Glutamatergic neuron (in vitro differentiated cells): ENCODE results near the gene SLC47A2. TPM values are rescaled to one million over a fixed set of nuclear protein-coding genes. Genes with fewer than 3 reads are reported as not detected.
"Not testable (repeated sequence)": the region's sequence is repeated elsewhere in the genome, so short reads cannot be mapped to it uniquely, and the experiment has no call there.

Source experiments
- DNase-seq: peaks from one replicate; pipeline ENCODE4 v3.0.0; 2022
- H3K27ac Mint-ChIP-seq: one replicate; pipeline ENCODE4 v1.8.0; 2020; ENCODE audit warnings: mild to moderate bottlenecking, mixed read lengths, inconsistent platforms; ENCODE audit not compliant: unreplicated experiment
- H3K27me3 Mint-ChIP-seq: one replicate; pipeline ENCODE4 v1.8.0; 2020; ENCODE audit warnings: mild to moderate bottlenecking, moderate library complexity, mixed read lengths, inconsistent platforms; ENCODE audit not compliant: unreplicated experiment
- H3K36me3 Mint-ChIP-seq: one replicate; pipeline ENCODE4 v1.8.0; 2020; ENCODE audit warnings: mild to moderate bottlenecking, mixed read lengths, inconsistent platforms; ENCODE audit not compliant: unreplicated experiment
- H3K4me1 Mint-ChIP-seq: one replicate; pipeline ENCODE4 v1.8.0; 2020; ENCODE audit warnings: mild to moderate bottlenecking, low read depth, mixed read lengths, inconsistent platforms; ENCODE audit not compliant: unreplicated experiment
- H3K4me3 Mint-ChIP-seq: one replicate; pipeline ENCODE4 v1.8.0; 2020; ENCODE audit warnings: mild to moderate bottlenecking, mixed read lengths, inconsistent platforms; ENCODE audit not compliant: unreplicated experiment
- H3K9me3 Mint-ChIP-seq: one replicate; pipeline ENCODE4 v1.8.0; 2020; ENCODE audit warnings: mild to moderate bottlenecking, moderate library complexity, mixed read lengths, inconsistent platforms; ENCODE audit not compliant: unreplicated experiment
- total RNA-seq: library from RNA; stranded (reverse); fragmentation: NEBNext Ultra II Directional; extraction: Animal tissue kit (Norgen Biotek cat#: 25700); gene quantifications from one replicate; pipeline ENCODE4 v1.2.1, GENCODE V29; 2021; ENCODE audit not compliant: unreplicated experiment
- TF ChIP-seq, protein P1 (sequence below): fragments of 200-600 bp; sonication (generic); IDR thresholded peaks from one replicate; pipeline ENCODE4 v1.5.0; 2021; ENCODE audit not compliant: partially characterized antibody, unreplicated experiment

Gene SLC47A2
- total RNA-seq, 1 donor from 2014 or later = not detected

GRCh38 chr17:19670908-19671307, 45.5 kb downstream of the SLC47A2 start:
- no peak for DNase-seq
- Mint-ChIP-seq H3K9me3 (no peaks in the 10 kb centered on the region), H3K36me3 (no peaks in the 10 kb centered on the region), H3K4me1 (no peaks in the 10 kb centered on the region), H3K27me3 (no peaks in the 10 kb centered on the region), H3K4me3 (no peak overlapping the region), H3K27ac (no peak overlapping the region)
- TF ChIP-seq, protein P1, sequence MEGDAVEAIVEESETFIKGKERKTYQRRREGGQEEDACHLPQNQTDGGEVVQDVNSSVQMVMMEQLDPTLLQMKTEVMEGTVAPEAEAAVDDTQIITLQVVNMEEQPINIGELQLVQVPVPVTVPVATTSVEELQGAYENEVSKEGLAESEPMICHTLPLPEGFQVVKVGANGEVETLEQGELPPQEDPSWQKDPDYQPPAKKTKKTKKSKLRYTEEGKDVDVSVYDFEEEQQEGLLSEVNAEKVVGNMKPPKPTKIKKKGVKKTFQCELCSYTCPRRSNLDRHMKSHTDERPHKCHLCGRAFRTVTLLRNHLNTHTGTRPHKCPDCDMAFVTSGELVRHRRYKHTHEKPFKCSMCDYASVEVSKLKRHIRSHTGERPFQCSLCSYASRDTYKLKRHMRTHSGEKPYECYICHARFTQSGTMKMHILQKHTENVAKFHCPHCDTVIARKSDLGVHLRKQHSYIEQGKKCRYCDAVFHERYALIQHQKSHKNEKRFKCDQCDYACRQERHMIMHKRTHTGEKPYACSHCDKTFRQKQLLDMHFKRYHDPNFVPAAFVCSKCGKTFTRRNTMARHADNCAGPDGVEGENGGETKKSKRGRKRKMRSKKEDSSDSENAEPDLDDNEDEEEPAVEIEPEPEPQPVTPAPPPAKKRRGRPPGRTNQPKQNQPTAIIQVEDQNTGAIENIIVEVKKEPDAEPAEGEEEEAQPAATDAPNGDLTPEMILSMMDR = no peak

DNA sequence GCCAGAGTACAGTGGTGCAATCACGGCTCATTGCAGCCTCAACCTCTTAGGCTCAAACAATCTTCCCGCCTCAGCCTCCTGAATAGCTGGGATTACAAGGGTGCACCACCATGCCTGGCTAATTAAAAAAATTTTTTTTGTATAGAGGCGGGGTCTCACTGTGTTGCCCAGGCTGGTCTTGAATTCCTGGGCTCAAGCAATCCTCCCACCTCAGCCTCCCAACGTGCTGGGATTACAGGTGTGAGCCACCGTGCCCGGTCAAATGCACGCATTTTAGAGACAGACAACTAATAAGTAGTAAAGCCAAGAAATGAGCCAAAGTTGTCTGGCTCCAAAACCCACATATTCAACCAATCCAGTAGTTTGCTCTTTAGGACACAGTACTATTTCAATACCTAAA, 46.7 kb downstream of the SLC47A2 start:
- H3K27me3 Mint-ChIP-seq, DNase-seq, H3K36me3 Mint-ChIP-seq, H3K4me1 Mint-ChIP-seq, H3K4me3 Mint-ChIP-seq, H3K27ac Mint-ChIP-seq, H3K9me3 Mint-ChIP-seq: not testable (repeated sequence)

DNA sequence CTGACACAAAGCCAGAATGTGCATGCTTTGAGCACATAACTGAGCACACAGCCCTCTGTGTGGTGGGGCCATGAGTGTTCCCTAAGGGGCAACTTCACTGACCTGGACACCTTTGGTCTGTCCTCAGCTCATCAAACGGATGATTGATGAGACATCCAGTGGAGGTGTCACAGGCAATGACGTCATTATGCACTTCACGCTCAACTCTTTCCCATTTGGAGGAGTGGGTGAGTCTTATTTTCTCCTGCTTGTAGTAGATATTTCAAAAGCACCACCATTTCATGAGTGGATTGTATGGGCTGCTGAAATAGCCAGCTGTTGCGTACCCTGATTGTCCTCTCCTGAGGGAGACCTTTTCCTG, 51.6 kb downstream of the SLC47A2 start:
- no peaks in the 10 kb centered on the region for H3K4me1 Mint-ChIP-seq

DNA sequence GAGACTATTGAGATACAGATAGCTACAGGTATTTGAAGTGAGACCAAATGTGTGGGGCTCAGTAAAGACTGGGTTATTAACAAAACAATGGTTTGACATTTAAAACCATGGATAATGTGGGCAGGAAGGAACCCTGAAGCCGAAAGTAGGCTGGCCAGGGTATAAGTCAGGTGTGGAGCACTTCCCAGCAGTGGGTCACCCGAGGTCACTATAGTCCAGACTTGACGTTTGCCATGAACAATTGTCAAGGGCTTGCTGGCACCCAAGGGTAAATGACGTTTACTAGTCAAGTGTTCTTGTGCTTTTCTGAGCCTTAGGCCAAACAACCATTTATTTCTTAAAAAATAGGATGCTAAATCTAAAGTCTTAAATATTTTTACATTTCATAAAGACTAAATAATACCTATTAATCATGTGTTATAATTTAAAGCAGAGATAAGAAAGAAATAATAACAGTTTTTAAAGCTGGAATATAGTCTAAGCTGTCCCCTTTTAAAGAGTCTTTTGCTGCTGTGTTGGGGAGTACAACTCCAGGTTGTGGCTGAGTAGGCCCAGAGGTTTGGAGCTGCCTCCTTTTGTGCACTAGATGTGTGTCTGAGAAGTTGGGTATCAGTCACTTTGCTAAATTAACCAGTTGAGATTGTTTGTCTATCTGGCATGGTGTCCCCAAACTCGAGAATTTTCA, 52.1 kb downstream of the SLC47A2 start:
- no peaks in the 10 kb centered on the region for H3K27me3 Mint-ChIP-seq
- H3K36me3 Mint-ChIP-seq = no peaks in the 10 kb centered on the region
- DNase-seq = no peak
- no peak overlapping the region for H3K27ac Mint-ChIP-seq
- H3K9me3 Mint-ChIP-seq = peaks cover 2% of the 10 kb centered on the region
- TF ChIP-seq, protein P1 = no peak
- H3K4me3 Mint-ChIP-seq = no peak overlapping the region
- no peaks in the 10 kb centered on the region for H3K4me1 Mint-ChIP-seq

More for the DNA sequence above, 51.6 kb downstream of the SLC47A2 start:
- Mint-ChIP-seq H3K36me3 (no peaks in the 10 kb centered on the region), H3K27me3 (no peaks in the 10 kb centered on the region), H3K27ac (no peak overlapping the region), H3K4me3 (no peak overlapping the region), H3K9me3 (peaks cover 2% of the 10 kb centered on the region)
- DNase-seq = no peak
- TF ChIP-seq, protein P1 = no peak

- H3K4me3 Mint-ChIP-seq = no peak overlapping the region
- H3K9me3 Mint-ChIP-seq = peaks cover 2% of the 10 kb centered on the region
- no peaks in the 10 kb centered on the region for H3K27me3 Mint-ChIP-seq
- H3K27ac Mint-ChIP-seq = no peak overlapping the region
- no peaks in the 10 kb centered on the region for H3K36me3 Mint-ChIP-seq
- H3K4me1 Mint-ChIP-seq = no peaks in the 10 kb centered on the region
- TF ChIP-seq, protein P1 = no peak
- DNase-seq = no peak
These were observed 53.3 kb downstream of the SLC47A2 start for GRCh38 chr17:19663097-19663496.

- peaks cover 2% of the 10 kb centered on the region for H3K36me3 Mint-ChIP-seq
- TF ChIP-seq, protein P1 = no peak
- no peak for DNase-seq
- H3K4me1 Mint-ChIP-seq = no peaks in the 10 kb centered on the region
- H3K9me3 Mint-ChIP-seq = peaks cover 2% of the 10 kb centered on the region
- no peak overlapping the region for H3K4me3 Mint-ChIP-seq
- H3K27ac Mint-ChIP-seq = no peak overlapping the region
- H3K27me3 Mint-ChIP-seq = no peaks in the 10 kb centered on the region
These were observed 55.3 kb downstream of the SLC47A2 start for GRCh38 chr17:19661121-19661520.
